CD1c-positive myeloid dendritic cell (primary cell): ENCODE data around the gene NWD2.
"Not testable (repeated sequence)": the region's sequence is repeated elsewhere in the genome, so short reads cannot be mapped to it uniquely, and the experiment has no call there.

Source experiments
- DNase-seq: peaks from one replicate; pipeline ENCODE4 v3.0.0-alpha.2; 2016; ENCODE audit errors: extremely low spot score

The NWD2 gene

GRCh38 chr4:37392521-37393255, 148.1 kb downstream of the NWD2 start:
- DNase-seq = peak; percentile 57

GRCh38 chr4:37393321-37393720, 148.8 kb downstream of the NWD2 start:
- DNase-seq = peak; percentile 5

GRCh38 chr4:37393889-37394288, 149.3 kb downstream of the NWD2 start:
- DNase-seq = peak; percentile 28

- DNase-seq = no peak
These were observed 153.0 kb downstream of the NWD2 start for GRCh38 chr4:37397505-37397904.

GRCh38 chr4:37400241-37400881, 155.8 kb downstream of the NWD2 start:
- DNase-seq = no peak

GRCh38 chr4:37407938-37408826, 163.6 kb downstream of the NWD2 start:
- DNase-seq = not testable (repeated sequence)

GRCh38 chr4:37413612-37414011, 169.1 kb downstream of the NWD2 start:
- DNase-seq = not testable (repeated sequence)

- no peak for DNase-seq
These were observed 171.4 kb downstream of the NWD2 start for GRCh38 chr4:37415845-37416369.

GRCh38 chr4:37421614-37422013, 177.1 kb downstream of the NWD2 start:
- no peak for DNase-seq

- no peak for DNase-seq
These were observed 177.6 kb downstream of the NWD2 start for GRCh38 chr4:37422102-37422501.

GRCh38 chr4:37422638-37423037, 178.1 kb downstream of the NWD2 start:
- no peak for DNase-seq

- DNase-seq = no peak
These were observed 178.8 kb downstream of the NWD2 start for GRCh38 chr4:37423310-37423709.

- no peak for DNase-seq
These were observed 180.2 kb downstream of the NWD2 start for GRCh38 chr4:37424753-37425152.

GRCh38 chr4:37425857-37426256, 181.3 kb downstream of the NWD2 start:
- DNase-seq = no peak

- DNase-seq = no peak
These were observed 182.7 kb downstream of the NWD2 start for GRCh38 chr4:37427193-37427592.

- no peak for DNase-seq
These were observed 185.4 kb downstream of the NWD2 start for GRCh38 chr4:37429906-37430305.

- DNase-seq = no peak
These were observed 186.3 kb downstream of the NWD2 start for GRCh38 chr4:37430718-37431416.

- no peak for DNase-seq
These were observed 186.8 kb downstream of the NWD2 start for GRCh38 chr4:37431417-37431743.

- no peak for DNase-seq
These were observed 189.9 kb downstream of the NWD2 start for GRCh38 chr4:37434469-37434868.

- no peak for DNase-seq
These were observed 192.0 kb downstream of the NWD2 start for GRCh38 chr4:37436546-37436945.

- DNase-seq = no peak
These were observed 192.6 kb downstream of the NWD2 start for GRCh38 chr4:37437163-37437562.
